ENCODE measurements around the gene LCP1. TPM values are rescaled to one million over a fixed set of nuclear protein-coding genes. Genes with fewer than 3 reads are reported as not detected.

LCP1 gene
- total and polyA plus RNA-seq, 2 of the 13 experiments (the other 11 are each of a cell fraction or from before 2014, with no cell fraction given): 1.6 TPM

DNA sequence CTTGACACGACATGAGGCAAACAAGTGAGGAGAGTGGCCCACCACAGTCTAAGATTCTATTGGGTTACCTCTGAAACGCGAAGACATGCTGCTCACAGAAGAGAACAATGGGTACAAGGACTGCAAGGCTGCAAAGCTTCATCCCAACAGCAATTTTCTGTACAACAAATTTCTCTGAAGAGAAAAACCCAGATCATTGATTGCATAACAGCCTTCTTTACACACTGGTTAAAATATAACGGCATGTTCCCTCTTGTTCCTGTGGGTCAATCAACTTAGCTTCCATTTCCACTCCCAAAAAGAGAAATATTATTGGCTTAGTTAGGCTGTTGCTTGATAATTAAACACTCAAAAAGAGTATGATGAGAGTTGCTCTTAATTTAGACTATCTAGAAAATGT is 77.1 kb downstream of the LCP1 start, which contains the start of gene CPB2 (continued):
- TF ChIP-seq, protein P1, sequence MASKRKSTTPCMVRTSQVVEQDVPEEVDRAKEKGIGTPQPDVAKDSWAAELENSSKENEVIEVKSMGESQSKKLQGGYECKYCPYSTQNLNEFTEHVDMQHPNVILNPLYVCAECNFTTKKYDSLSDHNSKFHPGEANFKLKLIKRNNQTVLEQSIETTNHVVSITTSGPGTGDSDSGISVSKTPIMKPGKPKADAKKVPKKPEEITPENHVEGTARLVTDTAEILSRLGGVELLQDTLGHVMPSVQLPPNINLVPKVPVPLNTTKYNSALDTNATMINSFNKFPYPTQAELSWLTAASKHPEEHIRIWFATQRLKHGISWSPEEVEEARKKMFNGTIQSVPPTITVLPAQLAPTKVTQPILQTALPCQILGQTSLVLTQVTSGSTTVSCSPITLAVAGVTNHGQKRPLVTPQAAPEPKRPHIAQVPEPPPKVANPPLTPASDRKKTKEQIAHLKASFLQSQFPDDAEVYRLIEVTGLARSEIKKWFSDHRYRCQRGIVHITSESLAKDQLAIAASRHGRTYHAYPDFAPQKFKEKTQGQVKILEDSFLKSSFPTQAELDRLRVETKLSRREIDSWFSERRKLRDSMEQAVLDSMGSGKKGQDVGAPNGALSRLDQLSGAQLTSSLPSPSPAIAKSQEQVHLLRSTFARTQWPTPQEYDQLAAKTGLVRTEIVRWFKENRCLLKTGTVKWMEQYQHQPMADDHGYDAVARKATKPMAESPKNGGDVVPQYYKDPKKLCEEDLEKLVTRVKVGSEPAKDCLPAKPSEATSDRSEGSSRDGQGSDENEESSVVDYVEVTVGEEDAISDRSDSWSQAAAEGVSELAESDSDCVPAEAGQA (IDR thresholded peaks at IDR 0.05; ENCODE audit: low read depth): no peak
- TF ChIP-seq, protein P1 (CRISPR knock-in tag; IDR thresholded peaks at IDR 0.05; ENCODE audit: borderline replicate concordance): no peak
- TF ChIP-seq, protein P2, sequence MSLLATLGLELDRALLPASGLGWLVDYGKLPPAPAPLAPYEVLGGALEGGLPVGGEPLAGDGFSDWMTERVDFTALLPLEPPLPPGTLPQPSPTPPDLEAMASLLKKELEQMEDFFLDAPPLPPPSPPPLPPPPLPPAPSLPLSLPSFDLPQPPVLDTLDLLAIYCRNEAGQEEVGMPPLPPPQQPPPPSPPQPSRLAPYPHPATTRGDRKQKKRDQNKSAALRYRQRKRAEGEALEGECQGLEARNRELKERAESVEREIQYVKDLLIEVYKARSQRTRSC (CRISPR knock-in tag; IDR thresholded peaks at IDR 0.05; ENCODE audit: low read depth): no peak
- TF ChIP-seq, protein P3, sequence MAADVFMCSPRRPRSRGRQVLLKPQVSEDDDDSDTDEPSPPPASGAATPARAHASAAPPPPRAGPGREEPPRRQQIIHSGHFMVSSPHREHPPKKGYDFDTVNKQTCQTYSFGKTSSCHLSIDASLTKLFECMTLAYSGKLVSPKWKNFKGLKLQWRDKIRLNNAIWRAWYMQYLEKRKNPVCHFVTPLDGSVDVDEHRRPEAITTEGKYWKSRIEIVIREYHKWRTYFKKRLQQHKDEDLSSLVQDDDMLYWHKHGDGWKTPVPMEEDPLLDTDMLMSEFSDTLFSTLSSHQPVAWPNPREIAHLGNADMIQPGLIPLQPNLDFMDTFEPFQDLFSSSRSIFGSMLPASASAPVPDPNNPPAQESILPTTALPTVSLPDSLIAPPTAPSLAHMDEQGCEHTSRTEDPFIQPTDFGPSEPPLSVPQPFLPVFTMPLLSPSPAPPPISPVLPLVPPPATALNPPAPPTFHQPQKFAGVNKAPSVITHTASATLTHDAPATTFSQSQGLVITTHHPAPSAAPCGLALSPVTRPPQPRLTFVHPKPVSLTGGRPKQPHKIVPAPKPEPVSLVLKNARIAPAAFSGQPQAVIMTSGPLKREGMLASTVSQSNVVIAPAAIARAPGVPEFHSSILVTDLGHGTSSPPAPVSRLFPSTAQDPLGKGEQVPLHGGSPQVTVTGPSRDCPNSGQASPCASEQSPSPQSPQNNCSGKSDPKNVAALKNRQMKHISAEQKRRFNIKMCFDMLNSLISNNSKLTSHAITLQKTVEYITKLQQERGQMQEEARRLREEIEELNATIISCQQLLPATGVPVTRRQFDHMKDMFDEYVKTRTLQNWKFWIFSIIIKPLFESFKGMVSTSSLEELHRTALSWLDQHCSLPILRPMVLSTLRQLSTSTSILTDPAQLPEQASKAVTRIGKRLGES (CRISPR knock-in tag; IDR thresholded peaks at IDR 0.05; ENCODE audit: borderline replicate concordance): no peak
- TF ChIP-seq, protein P4, sequence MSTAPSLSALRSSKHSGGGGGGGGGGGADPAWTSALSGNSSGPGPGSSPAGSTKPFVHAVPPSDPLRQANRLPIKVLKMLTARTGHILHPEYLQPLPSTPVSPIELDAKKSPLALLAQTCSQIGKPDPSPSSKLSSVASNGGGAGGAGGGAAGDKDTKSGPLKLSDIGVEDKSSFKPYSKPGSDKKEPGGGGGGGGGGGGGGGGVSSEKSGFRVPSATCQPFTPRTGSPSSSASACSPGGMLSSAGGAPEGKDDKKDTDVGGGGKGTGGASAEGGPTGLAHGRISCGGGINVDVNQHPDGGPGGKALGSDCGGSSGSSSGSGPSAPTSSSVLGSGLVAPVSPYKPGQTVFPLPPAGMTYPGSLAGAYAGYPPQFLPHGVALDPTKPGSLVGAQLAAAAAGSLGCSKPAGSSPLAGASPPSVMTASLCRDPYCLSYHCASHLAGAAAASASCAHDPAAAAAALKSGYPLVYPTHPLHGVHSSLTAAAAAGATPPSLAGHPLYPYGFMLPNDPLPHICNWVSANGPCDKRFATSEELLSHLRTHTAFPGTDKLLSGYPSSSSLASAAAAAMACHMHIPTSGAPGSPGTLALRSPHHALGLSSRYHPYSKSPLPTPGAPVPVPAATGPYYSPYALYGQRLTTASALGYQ (CRISPR knock-in tag; IDR thresholded peaks at IDR 0.05): peak; percentile 74
